Measurements from ENCODE around the gene RMRP.

RMRP gene

DNA sequence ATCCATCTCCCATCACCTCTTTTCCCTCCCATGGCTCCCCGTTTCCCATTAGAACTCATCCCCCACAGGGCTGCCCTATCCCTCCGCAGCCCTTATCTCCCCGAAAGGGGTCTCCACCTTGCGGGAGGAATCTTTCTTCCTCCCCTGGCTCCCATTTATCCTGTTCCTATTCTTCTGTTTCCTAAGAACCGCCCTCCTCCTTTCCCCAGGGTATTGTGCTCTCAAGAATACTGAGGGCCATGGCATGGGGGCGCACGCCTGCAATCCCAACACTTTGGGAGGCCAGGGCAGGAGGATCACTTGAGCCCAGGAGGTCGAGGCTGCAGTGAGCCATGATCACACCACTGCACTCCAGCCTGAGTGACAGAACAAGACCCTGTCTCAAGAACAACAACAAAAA, 40.3 kb downstream of the RMRP start:
- no peaks in the 10 kb centered on the region for H3F3A ChIP-seq (ENCODE audit: insufficient read depth, low read length)
- H3K4me1 ChIP-seq (ENCODE audit: low read length), result no peaks in the 10 kb centered on the region
- H3K27ac ChIP-seq (ENCODE audit: low read length), result no peak overlapping the region
- H2AFZ ChIP-seq (ENCODE audit: low read length), result peak overlapping the region; percentile 74
- no peaks in the 10 kb centered on the region for H3K9me2 ChIP-seq (replicated peaks; ENCODE audit: insufficient read depth, low read length)
- no peaks in the 10 kb centered on the region for H3K9me3 ChIP-seq (replicated peaks; ENCODE audit: insufficient read depth, low read length)
- H4K20me1 ChIP-seq (ENCODE audit: insufficient read depth, low read length), result no peaks in the 10 kb centered on the region
- no peaks in the 10 kb centered on the region for H3K79me2 ChIP-seq (ENCODE audit: low read length)
- TF ChIP-seq EZH2 (optimal IDR thresholded peaks at IDR 0.05; ENCODE audit: low read depth, low read length), result no peak
- no peak for TF ChIP-seq EZH2phosphoT487 (IDR thresholded peaks at IDR 0.05; ENCODE audit: low read length)
- TF ChIP-seq, protein P1, sequence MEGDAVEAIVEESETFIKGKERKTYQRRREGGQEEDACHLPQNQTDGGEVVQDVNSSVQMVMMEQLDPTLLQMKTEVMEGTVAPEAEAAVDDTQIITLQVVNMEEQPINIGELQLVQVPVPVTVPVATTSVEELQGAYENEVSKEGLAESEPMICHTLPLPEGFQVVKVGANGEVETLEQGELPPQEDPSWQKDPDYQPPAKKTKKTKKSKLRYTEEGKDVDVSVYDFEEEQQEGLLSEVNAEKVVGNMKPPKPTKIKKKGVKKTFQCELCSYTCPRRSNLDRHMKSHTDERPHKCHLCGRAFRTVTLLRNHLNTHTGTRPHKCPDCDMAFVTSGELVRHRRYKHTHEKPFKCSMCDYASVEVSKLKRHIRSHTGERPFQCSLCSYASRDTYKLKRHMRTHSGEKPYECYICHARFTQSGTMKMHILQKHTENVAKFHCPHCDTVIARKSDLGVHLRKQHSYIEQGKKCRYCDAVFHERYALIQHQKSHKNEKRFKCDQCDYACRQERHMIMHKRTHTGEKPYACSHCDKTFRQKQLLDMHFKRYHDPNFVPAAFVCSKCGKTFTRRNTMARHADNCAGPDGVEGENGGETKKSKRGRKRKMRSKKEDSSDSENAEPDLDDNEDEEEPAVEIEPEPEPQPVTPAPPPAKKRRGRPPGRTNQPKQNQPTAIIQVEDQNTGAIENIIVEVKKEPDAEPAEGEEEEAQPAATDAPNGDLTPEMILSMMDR (IDR thresholded peaks at IDR 0.05; ENCODE audit: low read length), result no peak
- peak overlapping the region; percentile 48; the same call in 1 of the 2 replicates for H3K4me3 ChIP-seq (ENCODE audit: low read length)
- H3K9ac ChIP-seq (ENCODE audit: low read length), result peak overlapping the region; percentile 31; the same call in 1 of the 2 replicates
- no peak for DNase-seq
- no peaks in the 10 kb centered on the region for H3K36me3 ChIP-seq (replicated peaks; ENCODE audit: insufficient read depth, low read length)
- H3K27me3 ChIP-seq (replicated peaks; ENCODE audit: insufficient read depth, low read length), result 0 out of 2 replicates have a peak, but pooled peaks cover 7% of the 10 kb centered on the region
- H3K4me2 ChIP-seq (ENCODE audit: low read depth, low read length), result peak overlapping the region; percentile 73

GRCh38 chr9:35616681-35617459, 40.9 kb downstream of the RMRP start:
- TF ChIP-seq EZH2phosphoT487 (IDR thresholded peaks at IDR 0.05; ENCODE audit: low read length) (no peak), EZH2 (optimal IDR thresholded peaks at IDR 0.05; ENCODE audit: low read depth, low read length) (no peak)
- TF ChIP-seq, protein P1 (IDR thresholded peaks at IDR 0.05; ENCODE audit: low read length), result peak; percentile 17
- Histone ChIP-seq H4K20me1 (ENCODE audit: insufficient read depth, low read length) (no peaks in the 10 kb centered on the region), H3K27ac (ENCODE audit: low read length) (no peak overlapping the region), H3K4me1 (ENCODE audit: low read length) (no peaks in the 10 kb centered on the region), H3K4me2 (ENCODE audit: low read depth, low read length) (peak overlapping the region; percentile 73), H3K9ac (ENCODE audit: low read length) (peak overlapping the region; percentile 31; the same call in 1 of the 2 replicates), H3K9me2 (replicated peaks; ENCODE audit: insufficient read depth, low read length) (no peaks in the 10 kb centered on the region), H3F3A (ENCODE audit: insufficient read depth, low read length) (no peaks in the 10 kb centered on the region), H3K27me3 (replicated peaks; ENCODE audit: insufficient read depth, low read length) (0 out of 2 replicates have a peak, but pooled peaks cover 7% of the 10 kb centered on the region), H3K36me3 (replicated peaks; ENCODE audit: insufficient read depth, low read length) (no peaks in the 10 kb centered on the region), H3K79me2 (ENCODE audit: low read length) (no peaks in the 10 kb centered on the region), H2AFZ (ENCODE audit: low read length) (peak overlapping the region; percentile 74), H3K9me3 (replicated peaks; ENCODE audit: insufficient read depth, low read length) (no peaks in the 10 kb centered on the region), H3K4me3 (ENCODE audit: low read length) (peak overlapping the region; percentile 48)
- peak; percentile 52 for DNase-seq

DNA sequence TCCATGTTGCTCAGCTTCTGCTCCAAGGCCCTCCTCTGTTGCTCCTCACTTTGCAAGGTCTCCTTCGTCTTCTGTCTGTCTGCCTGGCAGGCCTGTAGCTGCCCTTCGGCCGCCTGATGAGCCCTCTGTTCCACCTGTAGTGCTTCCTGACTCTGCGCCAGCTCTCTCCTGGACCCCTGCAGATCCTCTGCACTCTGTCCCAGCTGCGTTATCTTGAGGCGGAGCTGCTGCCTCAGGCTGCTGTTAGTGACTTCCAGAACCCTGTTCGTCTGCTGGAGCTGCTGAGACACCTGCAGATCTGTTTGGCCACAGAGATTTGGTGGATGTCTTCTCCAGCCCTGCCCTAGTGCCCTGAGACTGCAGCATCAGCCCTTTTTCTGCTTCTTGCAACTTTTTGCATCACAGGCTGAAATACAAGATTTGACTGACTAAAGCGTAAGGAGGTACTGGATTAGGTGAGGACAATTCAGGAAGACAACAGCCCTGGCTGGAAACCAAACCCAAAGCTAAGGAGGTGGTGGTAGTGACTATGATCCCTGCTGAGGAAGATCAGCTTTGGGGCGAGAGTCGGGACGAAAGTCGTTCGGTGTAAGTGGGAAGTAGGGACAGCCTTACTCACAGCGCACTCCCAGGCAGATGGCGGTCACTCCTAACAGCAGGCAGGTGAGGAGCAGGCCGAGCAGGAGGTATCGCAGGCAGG, 41.7 kb downstream of the RMRP start:
- Histone ChIP-seq H3K27me3 (replicated peaks; ENCODE audit: insufficient read depth, low read length) (0 out of 2 replicates have a peak, but pooled peaks cover 7% of the 10 kb centered on the region), H2AFZ (ENCODE audit: low read length) (no peak overlapping the region), H3K4me2 (ENCODE audit: low read depth, low read length) (peak overlapping the region; percentile 73; the same call in 1 of the 2 replicates), H3K79me2 (ENCODE audit: low read length) (no peaks in the 10 kb centered on the region), H3K9ac (ENCODE audit: low read length) (no peak overlapping the region), H3K9me3 (replicated peaks; ENCODE audit: insufficient read depth, low read length) (no peaks in the 10 kb centered on the region), H3K9me2 (replicated peaks; ENCODE audit: insufficient read depth, low read length) (no peaks in the 10 kb centered on the region), H3K36me3 (replicated peaks; ENCODE audit: insufficient read depth, low read length) (no peaks in the 10 kb centered on the region), H4K20me1 (ENCODE audit: insufficient read depth, low read length) (no peaks in the 10 kb centered on the region), H3K4me1 (ENCODE audit: low read length) (no peaks in the 10 kb centered on the region), H3K4me3 (ENCODE audit: low read length) (no peak overlapping the region), H3F3A (ENCODE audit: insufficient read depth, low read length) (no peaks in the 10 kb centered on the region), H3K27ac (ENCODE audit: low read length) (no peak overlapping the region)
- TF ChIP-seq, protein P1 (IDR thresholded peaks at IDR 0.05; ENCODE audit: low read length), result no peak
- TF ChIP-seq EZH2phosphoT487 (IDR thresholded peaks at IDR 0.05; ENCODE audit: low read length) (no peak), EZH2 (optimal IDR thresholded peaks at IDR 0.05; ENCODE audit: low read depth, low read length) (no peak)
- DNase-seq, result no peak
